PFSK-1 (cell line): Measurements from ENCODE around the gene GPR176.

Source experiments
- FOXP2 ChIP-seq: optimal IDR thresholded peaks from 2 replicates; pipeline ENCODE3; 2011; ENCODE audit warnings: borderline replicate concordance, control low read depth, inconsistent platforms; ENCODE audit not compliant: insufficient read depth; ENCODE audit errors: extremely low read length, extremely low read depth
- POLR2AphosphoS5 ChIP-seq: IDR thresholded peaks from 2 replicates; pipeline ENCODE4 v1.6.1; 2012; ENCODE audit warnings: low read depth, mild to moderate bottlenecking, control low read depth, low read length, moderate library complexity
- TAF1 ChIP-seq: IDR thresholded peaks from 2 replicates; pipeline ENCODE4 v1.6.1; 2012; ENCODE audit warnings: low read length, control low read depth, borderline replicate concordance; ENCODE audit not compliant: insufficient read depth
- TF ChIP-seq, protein P1 (sequence below), 2 experiments: IDR thresholded peaks; 2 replicates each; pipeline versions ENCODE4 v1.6.1 to v1.8.0; 2011 to 2012; ENCODE audit warnings: low read depth in 2 of 2, low read length in 2 of 2, control low read depth in 1 of 2, inconsistent platforms in 1 of 2, mild to moderate bottlenecking in 1 of 2, moderate library complexity in 1 of 2; ENCODE audit not compliant: insufficient read depth in 1 of 2

DNA sequence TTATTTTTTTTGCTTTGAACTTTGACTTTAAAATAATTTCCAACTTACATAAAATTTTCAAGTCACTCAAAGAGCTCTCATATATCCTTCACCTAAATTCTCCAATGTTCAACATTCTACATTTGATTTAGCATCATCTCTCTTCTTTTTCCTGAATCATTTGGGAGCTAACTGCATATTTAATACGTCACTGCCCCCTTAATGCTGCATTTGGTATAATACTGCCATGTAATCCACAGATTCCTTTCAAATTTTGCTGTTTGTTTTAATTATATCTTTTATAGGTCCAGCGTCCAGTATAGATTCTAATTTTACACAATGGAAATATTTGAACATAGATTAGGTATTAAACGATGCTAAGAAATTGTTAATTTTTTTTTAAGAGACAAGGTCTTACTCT lies 11.5 kb upstream of the GPR176 start:
- TF ChIP-seq POLR2AphosphoS5 (no peak), FOXP2 (no peak), TAF1 (no peak)
- TF ChIP-seq, protein P1, sequence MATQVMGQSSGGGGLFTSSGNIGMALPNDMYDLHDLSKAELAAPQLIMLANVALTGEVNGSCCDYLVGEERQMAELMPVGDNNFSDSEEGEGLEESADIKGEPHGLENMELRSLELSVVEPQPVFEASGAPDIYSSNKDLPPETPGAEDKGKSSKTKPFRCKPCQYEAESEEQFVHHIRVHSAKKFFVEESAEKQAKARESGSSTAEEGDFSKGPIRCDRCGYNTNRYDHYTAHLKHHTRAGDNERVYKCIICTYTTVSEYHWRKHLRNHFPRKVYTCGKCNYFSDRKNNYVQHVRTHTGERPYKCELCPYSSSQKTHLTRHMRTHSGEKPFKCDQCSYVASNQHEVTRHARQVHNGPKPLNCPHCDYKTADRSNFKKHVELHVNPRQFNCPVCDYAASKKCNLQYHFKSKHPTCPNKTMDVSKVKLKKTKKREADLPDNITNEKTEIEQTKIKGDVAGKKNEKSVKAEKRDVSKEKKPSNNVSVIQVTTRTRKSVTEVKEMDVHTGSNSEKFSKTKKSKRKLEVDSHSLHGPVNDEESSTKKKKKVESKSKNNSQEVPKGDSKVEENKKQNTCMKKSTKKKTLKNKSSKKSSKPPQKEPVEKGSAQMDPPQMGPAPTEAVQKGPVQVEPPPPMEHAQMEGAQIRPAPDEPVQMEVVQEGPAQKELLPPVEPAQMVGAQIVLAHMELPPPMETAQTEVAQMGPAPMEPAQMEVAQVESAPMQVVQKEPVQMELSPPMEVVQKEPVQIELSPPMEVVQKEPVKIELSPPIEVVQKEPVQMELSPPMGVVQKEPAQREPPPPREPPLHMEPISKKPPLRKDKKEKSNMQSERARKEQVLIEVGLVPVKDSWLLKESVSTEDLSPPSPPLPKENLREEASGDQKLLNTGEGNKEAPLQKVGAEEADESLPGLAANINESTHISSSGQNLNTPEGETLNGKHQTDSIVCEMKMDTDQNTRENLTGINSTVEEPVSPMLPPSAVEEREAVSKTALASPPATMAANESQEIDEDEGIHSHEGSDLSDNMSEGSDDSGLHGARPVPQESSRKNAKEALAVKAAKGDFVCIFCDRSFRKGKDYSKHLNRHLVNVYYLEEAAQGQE (IDR thresholded peaks at IDR 0.05; ENCODE audit: insufficient read depth in 1 of 2, low read depth in 2 of 2, low read length in 2 of 2), result no peak
